GM23248 (cell line): ENCODE measurements around the gene MACF1.

ENCODE experiments used
- EZH2 ChIP-seq: fragments of 200-600 bp; sonication (generic); IDR thresholded peaks from 2 replicates; pipeline ENCODE4 v1.6.1; 2018; ENCODE audit warnings: antibody characterized with exemption, mild to moderate bottlenecking; ENCODE audit not compliant: insufficient read depth, poor library complexity, severe bottlenecking
- EZH2phosphoT487 ChIP-seq: fragments of 200-600 bp; sonication (generic); IDR thresholded peaks from 2 replicates; pipeline ENCODE4 v1.6.1; 2018; ENCODE audit warnings: antibody characterized with exemption, moderate library complexity, mild to moderate bottlenecking, low read depth; ENCODE audit not compliant: insufficient read depth

- TF ChIP-seq EZH2phosphoT487 (no peak), EZH2 (no peak)
Observed at GRCh38 chr1:39415553-39415952, 211.1 kb downstream of the MACF1 start.
